ENCODE results near the gene EHBP1.

Gene EHBP1

DNA sequence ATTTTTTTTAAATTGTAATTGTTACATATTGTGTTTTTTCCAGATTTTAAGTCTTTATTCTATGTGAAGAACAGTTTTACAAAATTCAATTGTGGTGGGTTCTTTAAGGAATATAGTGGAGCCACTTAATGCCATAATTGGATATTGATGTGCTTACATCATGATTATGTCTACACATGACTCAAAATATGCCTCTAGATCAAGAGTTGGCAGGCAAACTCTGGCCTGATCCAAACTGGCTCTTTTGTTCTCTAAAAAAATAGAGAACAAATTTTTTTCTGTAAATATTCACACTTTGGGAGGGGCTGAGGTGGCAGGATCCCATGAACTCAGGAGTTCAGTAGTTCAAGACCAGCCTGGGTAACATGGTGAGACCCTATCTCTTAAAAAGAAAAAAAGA lies 8.3 kb downstream of the EHBP1 start:
- TF ChIP-seq, protein P1, sequence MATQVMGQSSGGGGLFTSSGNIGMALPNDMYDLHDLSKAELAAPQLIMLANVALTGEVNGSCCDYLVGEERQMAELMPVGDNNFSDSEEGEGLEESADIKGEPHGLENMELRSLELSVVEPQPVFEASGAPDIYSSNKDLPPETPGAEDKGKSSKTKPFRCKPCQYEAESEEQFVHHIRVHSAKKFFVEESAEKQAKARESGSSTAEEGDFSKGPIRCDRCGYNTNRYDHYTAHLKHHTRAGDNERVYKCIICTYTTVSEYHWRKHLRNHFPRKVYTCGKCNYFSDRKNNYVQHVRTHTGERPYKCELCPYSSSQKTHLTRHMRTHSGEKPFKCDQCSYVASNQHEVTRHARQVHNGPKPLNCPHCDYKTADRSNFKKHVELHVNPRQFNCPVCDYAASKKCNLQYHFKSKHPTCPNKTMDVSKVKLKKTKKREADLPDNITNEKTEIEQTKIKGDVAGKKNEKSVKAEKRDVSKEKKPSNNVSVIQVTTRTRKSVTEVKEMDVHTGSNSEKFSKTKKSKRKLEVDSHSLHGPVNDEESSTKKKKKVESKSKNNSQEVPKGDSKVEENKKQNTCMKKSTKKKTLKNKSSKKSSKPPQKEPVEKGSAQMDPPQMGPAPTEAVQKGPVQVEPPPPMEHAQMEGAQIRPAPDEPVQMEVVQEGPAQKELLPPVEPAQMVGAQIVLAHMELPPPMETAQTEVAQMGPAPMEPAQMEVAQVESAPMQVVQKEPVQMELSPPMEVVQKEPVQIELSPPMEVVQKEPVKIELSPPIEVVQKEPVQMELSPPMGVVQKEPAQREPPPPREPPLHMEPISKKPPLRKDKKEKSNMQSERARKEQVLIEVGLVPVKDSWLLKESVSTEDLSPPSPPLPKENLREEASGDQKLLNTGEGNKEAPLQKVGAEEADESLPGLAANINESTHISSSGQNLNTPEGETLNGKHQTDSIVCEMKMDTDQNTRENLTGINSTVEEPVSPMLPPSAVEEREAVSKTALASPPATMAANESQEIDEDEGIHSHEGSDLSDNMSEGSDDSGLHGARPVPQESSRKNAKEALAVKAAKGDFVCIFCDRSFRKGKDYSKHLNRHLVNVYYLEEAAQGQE (IDR thresholded peaks at IDR 0.05; ENCODE audit: insufficient read depth in 1 of 2, low read depth in 2 of 2, low read length in 2 of 2) = no peak
- TF ChIP-seq TAF1 (IDR thresholded peaks at IDR 0.05; ENCODE audit: borderline replicate concordance, insufficient read depth, low read length) (no peak), POLR2AphosphoS5 (IDR thresholded peaks at IDR 0.05; ENCODE audit: low read depth, low read length) (no peak), SIN3A (IDR thresholded peaks at IDR 0.05; ENCODE audit: borderline replicate concordance, insufficient read depth, low read length) (no peak), FOXP2 (optimal IDR thresholded peaks at IDR 0.05; ENCODE audit: borderline replicate concordance, extremely low read depth, extremely low read length, insufficient read depth) (no peak)

DNA sequence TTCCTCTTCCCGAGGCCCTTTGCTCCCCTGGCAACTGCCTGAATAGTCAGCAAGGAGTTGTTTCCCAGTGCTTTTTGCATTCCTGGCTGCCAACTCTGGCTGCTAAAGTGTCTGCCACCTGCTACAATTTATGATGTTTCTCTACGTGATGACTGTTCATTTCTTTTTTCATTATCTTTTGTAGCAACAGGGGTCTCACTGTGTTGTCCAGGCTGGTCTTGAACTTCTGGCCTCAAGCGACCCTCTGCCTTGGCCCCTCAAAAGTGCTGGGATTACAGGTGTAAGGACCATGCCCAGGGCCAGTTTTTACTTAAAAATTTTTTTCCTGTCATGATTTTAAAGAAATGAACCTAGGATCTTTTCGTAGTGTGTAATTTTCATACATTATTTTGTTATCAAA lies 11.3 kb downstream of the EHBP1 start:
- no peak for TF ChIP-seq TAF1 (IDR thresholded peaks at IDR 0.05; ENCODE audit: borderline replicate concordance, insufficient read depth, low read length)
- TF ChIP-seq, protein P1 (IDR thresholded peaks at IDR 0.05; ENCODE audit: insufficient read depth in 1 of 2, low read depth in 2 of 2, low read length in 2 of 2) = no peak

DNA sequence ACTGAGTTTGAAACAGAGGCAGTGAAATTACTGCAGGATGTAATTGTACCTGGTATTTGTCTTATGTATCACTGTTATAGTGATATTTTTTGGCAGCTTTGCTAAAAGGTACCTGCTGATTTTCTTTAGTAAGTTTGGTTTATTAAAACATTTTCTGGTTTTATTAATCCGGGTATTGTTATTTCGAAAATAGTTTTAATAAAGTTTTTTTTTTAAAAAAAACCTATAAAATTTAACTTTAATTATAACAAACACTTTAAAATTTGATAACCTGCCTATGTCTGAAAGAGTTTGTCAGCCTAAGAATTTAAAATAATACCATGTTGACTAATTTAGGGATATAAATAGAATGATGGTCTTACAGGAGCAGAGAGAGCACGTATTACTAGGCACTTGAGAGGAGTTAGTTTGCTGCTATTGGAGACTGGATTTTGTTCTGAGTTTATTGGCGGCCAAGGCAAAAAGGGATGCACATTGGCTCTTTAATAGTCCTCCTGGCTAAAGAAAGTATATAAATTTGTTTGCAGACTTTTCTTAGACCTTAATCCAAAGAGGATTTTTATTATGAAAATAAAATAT lies 12.1 kb downstream of the EHBP1 start:
- no peak for TF ChIP-seq FOXP2 (optimal IDR thresholded peaks at IDR 0.05; ENCODE audit: borderline replicate concordance, extremely low read depth, extremely low read length, insufficient read depth)
- TF ChIP-seq SIN3A (IDR thresholded peaks at IDR 0.05; ENCODE audit: borderline replicate concordance, insufficient read depth, low read length) = no peak
- no peak for TF ChIP-seq POLR2AphosphoS5 (IDR thresholded peaks at IDR 0.05; ENCODE audit: low read depth, low read length)
- TF ChIP-seq TAF1 (IDR thresholded peaks at IDR 0.05; ENCODE audit: borderline replicate concordance, insufficient read depth, low read length) = no peak
- TF ChIP-seq, protein P1 (IDR thresholded peaks at IDR 0.05; ENCODE audit: insufficient read depth in 1 of 2, low read depth in 2 of 2, low read length in 2 of 2) = no peak

DNA sequence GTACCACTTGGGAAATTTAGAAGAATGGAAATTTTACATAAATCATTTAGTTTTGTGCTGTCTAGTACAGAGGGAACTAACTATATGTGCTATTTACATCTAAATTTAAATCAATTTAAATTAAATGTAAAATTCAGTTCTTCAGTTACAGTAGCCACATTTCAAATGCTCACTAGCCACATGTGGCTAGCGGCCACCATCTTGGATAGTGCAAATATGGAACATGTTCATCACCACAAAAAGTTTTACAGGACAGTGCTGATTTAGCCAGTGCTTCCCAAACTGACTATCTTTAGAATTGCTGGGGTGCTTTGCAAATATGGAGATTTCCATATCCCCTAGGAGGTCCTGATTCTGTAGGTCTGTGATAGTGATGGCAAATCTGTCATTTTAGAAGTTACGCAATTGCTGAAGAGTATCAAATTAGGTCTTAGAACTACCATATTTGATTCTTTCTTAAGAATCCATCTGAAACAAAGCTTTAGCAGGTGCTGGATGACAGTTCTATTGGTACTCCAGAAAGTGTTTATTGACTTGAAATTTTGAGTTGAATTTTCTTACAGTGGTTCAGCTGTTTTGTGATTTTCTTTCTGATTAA lies 12.8 kb downstream of the EHBP1 start:
- TF ChIP-seq, protein P1 (IDR thresholded peaks at IDR 0.05; ENCODE audit: insufficient read depth in 1 of 2, low read depth in 2 of 2, low read length in 2 of 2) = no peak
- no peak for TF ChIP-seq POLR2AphosphoS5 (IDR thresholded peaks at IDR 0.05; ENCODE audit: low read depth, low read length)
- no peak for TF ChIP-seq FOXP2 (optimal IDR thresholded peaks at IDR 0.05; ENCODE audit: borderline replicate concordance, extremely low read depth, extremely low read length, insufficient read depth)
- no peak for TF ChIP-seq TAF1 (IDR thresholded peaks at IDR 0.05; ENCODE audit: borderline replicate concordance, insufficient read depth, low read length)
- TF ChIP-seq SIN3A (IDR thresholded peaks at IDR 0.05; ENCODE audit: borderline replicate concordance, insufficient read depth, low read length) = no peak

DNA sequence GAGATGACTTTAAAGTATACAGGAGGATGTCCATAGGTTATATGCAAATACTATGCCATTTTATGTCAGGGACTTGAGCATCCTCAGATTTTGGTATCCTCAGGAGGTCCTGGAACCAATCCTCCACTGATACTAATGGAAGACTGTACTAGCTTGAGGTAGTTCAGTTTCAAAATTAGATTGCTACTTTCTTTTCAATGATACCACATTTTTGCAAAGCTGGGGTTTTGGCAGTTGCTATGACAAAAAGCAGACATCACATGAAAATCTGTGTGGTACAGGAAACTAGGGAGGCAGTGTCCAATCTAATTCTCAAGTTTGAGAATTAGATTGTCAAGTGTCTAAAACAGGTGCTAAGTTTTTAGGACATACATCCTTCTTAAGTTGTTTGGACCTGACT lies 14.2 kb downstream of the EHBP1 start:
- TF ChIP-seq FOXP2 (optimal IDR thresholded peaks at IDR 0.05; ENCODE audit: borderline replicate concordance, extremely low read depth, extremely low read length, insufficient read depth) (no peak), TAF1 (IDR thresholded peaks at IDR 0.05; ENCODE audit: borderline replicate concordance, insufficient read depth, low read length) (no peak), POLR2AphosphoS5 (IDR thresholded peaks at IDR 0.05; ENCODE audit: low read depth, low read length) (no peak), SIN3A (IDR thresholded peaks at IDR 0.05; ENCODE audit: borderline replicate concordance, insufficient read depth, low read length) (no peak)
- TF ChIP-seq, protein P1 (IDR thresholded peaks at IDR 0.05; ENCODE audit: insufficient read depth in 1 of 2, low read depth in 2 of 2, low read length in 2 of 2) = no peak
